HG02973 (cell line): ENCODE data around the gene KDM6B.
A peak's percentile ranks its signal among the peaks of the same experiment; 100 is the strongest.
"Not testable (repeated sequence)": the region's sequence is repeated elsewhere in the genome, so short reads cannot be mapped to it uniquely, and the experiment has no call there.

Experiments used
- ATAC-seq: cut with Tn5 transposase; IDR thresholded peaks from one replicate; pipeline ENCODE4 v1.9.1; 2021; ENCODE audit warnings: moderate library complexity; ENCODE audit not compliant: unreplicated experiment

KDM6B gene

GRCh38 chr17:7850701-7851437 lies 16.9 kb downstream of the KDM6B start:
- ATAC-seq: no peak

GRCh38 chr17:7851438-7852261 lies 17.6 kb downstream of the KDM6B start:
- peak; percentile 57 for ATAC-seq

- ATAC-seq: no peak
Measured at GRCh38 chr17:7852262-7852670, 18.2 kb downstream of the KDM6B start.

- ATAC-seq: no peak
Measured at GRCh38 chr17:7852919-7853690, 19.1 kb downstream of the KDM6B start.

- no peak for ATAC-seq
Measured at GRCh38 chr17:7853691-7854038, 19.6 kb downstream of the KDM6B start.

GRCh38 chr17:7854078-7854777 lies 20.2 kb downstream of the KDM6B start:
- no peak for ATAC-seq

GRCh38 chr17:7854851-7855659 lies 21.0 kb downstream of the KDM6B start, which contains the start of gene TMEM88:
TSS of gene TMEM88 (plus strand) at chr17:7855066. CDS start at chr17:7855075, 9 bp downstream.
- ATAC-seq: no peak

- no peak for ATAC-seq
Measured at GRCh38 chr17:7855660-7856010, 21.6 kb downstream of the KDM6B start.

GRCh38 chr17:7856011-7856810 lies 22.2 kb downstream of the KDM6B start:
- ATAC-seq: no peak

- ATAC-seq: peak; percentile 64
Measured at GRCh38 chr17:7856811-7857712, 23.0 kb downstream of the KDM6B start, which contains the start of gene NAA38. TSS of gene NAA38 (minus strand) at chr17:7857559. CDS start at chr17:7857463, 96 bp downstream.

- ATAC-seq: peak; percentile 29
Measured at GRCh38 chr17:7857713-7858521, 23.9 kb downstream of the KDM6B start, which contains the start of gene CYB5D1. TSS of gene CYB5D1 (plus strand) at chr17:7858003. CDS start at chr17:7858135, 132 bp downstream.

- no peak for ATAC-seq
Measured at GRCh38 chr17:7858522-7858810, 24.4 kb downstream of the KDM6B start.

- ATAC-seq: no peak
Measured at GRCh38 chr17:7859028-7859427, 25.0 kb downstream of the KDM6B start.

- no peak for ATAC-seq
Measured at GRCh38 chr17:7862692-7863437, 28.8 kb downstream of the KDM6B start.

- ATAC-seq: not testable (repeated sequence)
Measured at GRCh38 chr17:7864384-7864783, 30.4 kb downstream of the KDM6B start.

GRCh38 chr17:7864995-7865650 lies 31.1 kb downstream of the KDM6B start:
- no peak for ATAC-seq
